Measurements from ENCODE around the gene KIF1B. TPM values are rescaled to one million over a fixed set of nuclear protein-coding genes. Genes with fewer than 3 reads are reported as not detected.
"Not testable (repeated sequence)": the region's sequence is repeated elsewhere in the genome, so short reads cannot be mapped to it uniquely, and the experiment has no call there.

KIF1B gene
- total RNA-seq, 4 donors from 2014 or later, result 63.1 to 83.8 (median 71.2) TPM

- Histone ChIP-seq H3K36me3 (no peaks in the 10 kb centered on the region), H3K27me3 (no peaks in the 10 kb centered on the region), H3K9me3 (no peaks in the 10 kb centered on the region), H3K27ac (no peak overlapping the region), H3K4me3 (no peak overlapping the region), H3K4me1 (peaks cover 0 to 49% (median 0%) of the 10 kb centered on the region in 3 donors)
- ATAC-seq, result no peak
- 82 to 100% methylated on average over 1 to 4 of the region's 6 CpGs for WGBS, 2 donors (ENCODE audit: low coverage in 1 of 2)
- TF ChIP-seq POLR2AphosphoS5 (IDR thresholded peaks at IDR 0.05) (no peak), CTCF (IDR thresholded peaks at IDR 0.05) (no peak), EP300 (IDR thresholded peaks at IDR 0.05) (no peak), POLR2A (IDR thresholded peaks at IDR 0.05) (no peak)
These were observed 32.4 kb downstream of the KIF1B start for GRCh38 chr1:10242811-10243210.

- H3K27me3 ChIP-seq, result no peaks in the 10 kb centered on the region
- H3K36me3 ChIP-seq, result no peaks in the 10 kb centered on the region
- no peak overlapping the region for H3K27ac ChIP-seq
- H3K4me3 ChIP-seq, result no peak overlapping the region
- WGBS, 2 donors (ENCODE audit: low coverage in 1 of 2), result 55 to 76% methylated on average over 2 to 3 of the region's 3 CpGs
- TF ChIP-seq CTCF (IDR thresholded peaks at IDR 0.05) (no peak), EP300 (IDR thresholded peaks at IDR 0.05) (no peak), POLR2AphosphoS5 (IDR thresholded peaks at IDR 0.05) (no peak), POLR2A (IDR thresholded peaks at IDR 0.05) (no peak)
- H3K9me3 ChIP-seq, result no peaks in the 10 kb centered on the region
- ATAC-seq, result no peak
- H3K4me1 ChIP-seq, result peaks cover 0 to 62% (median under 1%) of the 10 kb centered on the region in 3 donors
These were observed 35.3 kb downstream of the KIF1B start for GRCh38 chr1:10245674-10246073.

GRCh38 chr1:10249808-10250457 is 39.6 kb downstream of the KIF1B start:
- Histone ChIP-seq H3K9me3 (no peaks in the 10 kb centered on the region), H3K4me3 (no peak overlapping the region), H3K27me3 (no peaks in the 10 kb centered on the region), H3K36me3 (no peaks in the 10 kb centered on the region), H3K27ac (no peak overlapping the region), H3K4me1 (peaks cover 6 to 71% (median 14%) of the 10 kb centered on the region in 3 donors)
- TF ChIP-seq CTCF (IDR thresholded peaks at IDR 0.05), result no peak
- no peak for TF ChIP-seq EP300 (IDR thresholded peaks at IDR 0.05)
- no peak for ATAC-seq
- 93 to 99% methylated on average over 11 to 12 of the region's 12 CpGs for WGBS, 2 donors (ENCODE audit: low coverage in 1 of 2)

GRCh38 chr1:10250663-10251062 is 40.3 kb downstream of the KIF1B start:
- WGBS, 2 donors (ENCODE audit: low coverage in 1 of 2), result 83 to 100% methylated on average over 1 to 6 of the region's 7 CpGs
- ATAC-seq, result no peak
- H3K4me3 ChIP-seq, result no peak overlapping the region
- H3K4me1 ChIP-seq, result peaks cover 6 to 74% (median 14%) of the 10 kb centered on the region in 3 donors
- H3K27me3 ChIP-seq, result no peaks in the 10 kb centered on the region
- TF ChIP-seq POLR2AphosphoS5 (IDR thresholded peaks at IDR 0.05) (no peak), CTCF (IDR thresholded peaks at IDR 0.05) (no peak), POLR2A (IDR thresholded peaks at IDR 0.05) (no peak), EP300 (IDR thresholded peaks at IDR 0.05) (no peak)
- no peak overlapping the region for H3K27ac ChIP-seq
- no peaks in the 10 kb centered on the region for H3K9me3 ChIP-seq
- H3K36me3 ChIP-seq, result no peaks in the 10 kb centered on the region

GRCh38 chr1:10251325-10252108 is 41.1 kb downstream of the KIF1B start:
- peak; percentile 53 for ATAC-seq

More at GRCh38 chr1:10251325-10252108, 41.1 kb downstream of the KIF1B start:
- not testable (repeated sequence) for H3K27me3 ChIP-seq, H3K9me3 ChIP-seq, H3K4me3 ChIP-seq, H3K36me3 ChIP-seq
- H3K27ac ChIP-seq, result peak overlapping the region in 2 of 4 donors; percentile 9 to 74
- 59 to 61% methylated on average over 8 to 9 of the region's 9 CpGs for WGBS, 2 donors (ENCODE audit: low coverage in 1 of 2)
- H3K4me1 ChIP-seq, result peaks cover 6 to 73% (median 14%) of the 10 kb centered on the region in 3 donors

All from gastroesophageal sphincter (tissue), 4 donors.